Neural cell (in vitro differentiated cells): Measurements from ENCODE around the gene CNDP2.

Source experiments
- EP300 ChIP-seq: fragments of 450-650 bp; conservative IDR thresholded peaks from 2 replicates; pipeline ENCODE4 v1.6.1; 2014; ENCODE audit warnings: antibody characterized with exemption, mild to moderate bottlenecking, moderate library complexity; ENCODE audit not compliant: poor library complexity, severe bottlenecking
- RAD21 ChIP-seq: fragments of 450-650 bp; conservative IDR thresholded peaks from 2 replicates; pipeline ENCODE4 v1.6.1; 2014; ENCODE audit warnings: antibody characterized with exemption, mild to moderate bottlenecking, moderate library complexity
- TF ChIP-seq, protein P1 (sequence below): fragments of 450-650 bp; IDR thresholded peaks from 2 replicates; pipeline ENCODE4 v1.5.1; 2014; ENCODE audit warnings: antibody characterized with exemption, mild to moderate bottlenecking, moderate library complexity; ENCODE audit not compliant: poor library complexity, severe bottlenecking

GRCh38 chr18:74476140-74476539, 20.0 kb upstream of the CNDP2 start:
- TF ChIP-seq, protein P1, sequence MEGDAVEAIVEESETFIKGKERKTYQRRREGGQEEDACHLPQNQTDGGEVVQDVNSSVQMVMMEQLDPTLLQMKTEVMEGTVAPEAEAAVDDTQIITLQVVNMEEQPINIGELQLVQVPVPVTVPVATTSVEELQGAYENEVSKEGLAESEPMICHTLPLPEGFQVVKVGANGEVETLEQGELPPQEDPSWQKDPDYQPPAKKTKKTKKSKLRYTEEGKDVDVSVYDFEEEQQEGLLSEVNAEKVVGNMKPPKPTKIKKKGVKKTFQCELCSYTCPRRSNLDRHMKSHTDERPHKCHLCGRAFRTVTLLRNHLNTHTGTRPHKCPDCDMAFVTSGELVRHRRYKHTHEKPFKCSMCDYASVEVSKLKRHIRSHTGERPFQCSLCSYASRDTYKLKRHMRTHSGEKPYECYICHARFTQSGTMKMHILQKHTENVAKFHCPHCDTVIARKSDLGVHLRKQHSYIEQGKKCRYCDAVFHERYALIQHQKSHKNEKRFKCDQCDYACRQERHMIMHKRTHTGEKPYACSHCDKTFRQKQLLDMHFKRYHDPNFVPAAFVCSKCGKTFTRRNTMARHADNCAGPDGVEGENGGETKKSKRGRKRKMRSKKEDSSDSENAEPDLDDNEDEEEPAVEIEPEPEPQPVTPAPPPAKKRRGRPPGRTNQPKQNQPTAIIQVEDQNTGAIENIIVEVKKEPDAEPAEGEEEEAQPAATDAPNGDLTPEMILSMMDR, result peak; percentile 50
- TF ChIP-seq RAD21 (no peak), EP300 (no peak)
